Measurements from ENCODE around the gene STAT3.
"Not testable (repeated sequence)": the region's sequence is repeated elsewhere in the genome, so short reads cannot be mapped to it uniquely, and the experiment has no call there.

Gene STAT3

GRCh38 chr17:42329025-42329976 is 58.9 kb downstream of the STAT3 start:
- H3K4me3 Mint-ChIP-seq, result no peak overlapping the region
- DNase-seq (ENCODE audit: low spot score in 2 of 2) (no peak), ATAC-seq (no peak)
- peaks cover 14% of the 10 kb centered on the region for H3K4me1 Mint-ChIP-seq
- peaks cover 100% of the 10 kb centered on the region for H3K36me3 Mint-ChIP-seq
- H3K27ac Mint-ChIP-seq, result peak overlapping the region; percentile 48
- H3K9me3 Mint-ChIP-seq, result no peaks in the 10 kb centered on the region

GRCh38 chr17:42325026-42325425 is 63.2 kb downstream of the STAT3 start:
- H3K9me3 Mint-ChIP-seq, result no peaks in the 10 kb centered on the region
- H3K36me3 Mint-ChIP-seq, result peaks cover 100% of the 10 kb centered on the region
- no peak for ATAC-seq
- H3K4me1 Mint-ChIP-seq, result peaks cover 39% of the 10 kb centered on the region
- H3K27ac Mint-ChIP-seq, result no peak overlapping the region
- no peak overlapping the region for H3K4me3 Mint-ChIP-seq
- no peak for DNase-seq (ENCODE audit: low spot score in 2 of 2)

GRCh38 chr17:42323268-42323773 is 64.9 kb downstream of the STAT3 start:
- Mint-ChIP-seq H3K27ac (peak overlapping the region; percentile 2), H3K4me3 (no peak overlapping the region), H3K4me1 (peaks cover 45% of the 10 kb centered on the region), H3K9me3 (no peaks in the 10 kb centered on the region), H3K36me3 (peaks cover 100% of the 10 kb centered on the region)
- ATAC-seq, result no peak
- no peak for DNase-seq (ENCODE audit: low spot score in 2 of 2)

GRCh38 chr17:42322382-42323267 is 65.6 kb downstream of the STAT3 start:
- Mint-ChIP-seq H3K4me3 (no peak overlapping the region), H3K9me3 (no peaks in the 10 kb centered on the region), H3K4me1 (peaks cover 45% of the 10 kb centered on the region), H3K27ac (peak overlapping the region; percentile 87), H3K36me3 (peaks cover 100% of the 10 kb centered on the region)
- DNase-seq (ENCODE audit: low spot score in 2 of 2) (peak; percentile 90 to 97), ATAC-seq (peak; percentile 94)

- no peak overlapping the region for H3K4me3 Mint-ChIP-seq
- no peak for ATAC-seq
- no peaks in the 10 kb centered on the region for H3K9me3 Mint-ChIP-seq
- H3K4me1 Mint-ChIP-seq, result peaks cover 45% of the 10 kb centered on the region
- H3K27ac Mint-ChIP-seq, result peak overlapping the region; percentile 87
- DNase-seq (ENCODE audit: low spot score in 2 of 2), result no peak
- H3K36me3 Mint-ChIP-seq, result peaks cover 100% of the 10 kb centered on the region
Measured at GRCh38 chr17:42321555-42321954, 66.7 kb downstream of the STAT3 start.

GRCh38 chr17:42317967-42318366 is 70.3 kb downstream of the STAT3 start:
- not testable (repeated sequence) for H3K9me3 Mint-ChIP-seq; H3K27ac Mint-ChIP-seq; DNase-seq (ENCODE audit: low spot score in 2 of 2); H3K4me3 Mint-ChIP-seq; ATAC-seq
- Mint-ChIP-seq H3K4me1 (peaks cover 51% of the 10 kb centered on the region), H3K36me3 (peaks cover 100% of the 10 kb centered on the region)

- H3K36me3 Mint-ChIP-seq, result peaks cover 100% of the 10 kb centered on the region
Measured at GRCh38 chr17:42317266-42317845, 70.9 kb downstream of the STAT3 start.

GRCh38 chr17:42316755-42317154 is 71.5 kb downstream of the STAT3 start:
- Mint-ChIP-seq H3K4me1 (peaks cover 51% of the 10 kb centered on the region), H3K36me3 (peaks cover 100% of the 10 kb centered on the region), H3K9me3 (no peaks in the 10 kb centered on the region), H3K27ac (peak overlapping the region; percentile 88), H3K4me3 (no peak overlapping the region)
- DNase-seq (ENCODE audit: low spot score in 2 of 2), result no peak
- ATAC-seq, result no peak

More at GRCh38 chr17:42317266-42317845, 70.9 kb downstream of the STAT3 start:
- Mint-ChIP-seq H3K4me3 (no peak overlapping the region), H3K27ac (peak overlapping the region; percentile 88), H3K4me1 (peaks cover 51% of the 10 kb centered on the region), H3K9me3 (no peaks in the 10 kb centered on the region)
- ATAC-seq, result no peak
- no peak for DNase-seq (ENCODE audit: low spot score in 2 of 2)

GRCh38 chr17:42315402-42316156 is 72.7 kb downstream of the STAT3 start:
- Mint-ChIP-seq H3K36me3 (peaks cover 100% of the 10 kb centered on the region), H3K4me1 (peaks cover 51% of the 10 kb centered on the region), H3K4me3 (no peak overlapping the region), H3K9me3 (no peaks in the 10 kb centered on the region), H3K27ac (peak overlapping the region; percentile 88)
- ATAC-seq, result no peak
- DNase-seq (ENCODE audit: low spot score in 2 of 2), result no peak

GRCh38 chr17:42313773-42314566 is 74.3 kb downstream of the STAT3 start:
- no peak for ATAC-seq

GRCh38 chr17:42313389-42313772 is 74.9 kb downstream of the STAT3 start:
- Mint-ChIP-seq H3K27ac (peak overlapping the region; percentile 93), H3K9me3 (no peaks in the 10 kb centered on the region)

More at GRCh38 chr17:42313773-42314566, 74.3 kb downstream of the STAT3 start:
- H3K9me3 Mint-ChIP-seq, result no peaks in the 10 kb centered on the region
- H3K36me3 Mint-ChIP-seq, result peaks cover 100% of the 10 kb centered on the region
- H3K27ac Mint-ChIP-seq, result peak overlapping the region; percentile 93
- no peak overlapping the region for H3K4me3 Mint-ChIP-seq
- no peak for DNase-seq (ENCODE audit: low spot score in 2 of 2)
- peaks cover 55% of the 10 kb centered on the region for H3K4me1 Mint-ChIP-seq

GRCh38 chr17:42312285-42313130 is 75.7 kb downstream of the STAT3 start:
- H3K27ac Mint-ChIP-seq, result peak overlapping the region; percentile 93
- peaks cover 100% of the 10 kb centered on the region for H3K36me3 Mint-ChIP-seq
- H3K4me1 Mint-ChIP-seq, result peaks cover 61% of the 10 kb centered on the region
- no peaks in the 10 kb centered on the region for H3K9me3 Mint-ChIP-seq
- peak overlapping the region; percentile 38 for H3K4me3 Mint-ChIP-seq
- DNase-seq (ENCODE audit: low spot score in 2 of 2) (peak; percentile 67 to 82), ATAC-seq (peak; percentile 81)

More at GRCh38 chr17:42313389-42313772, 74.9 kb downstream of the STAT3 start:
- H3K36me3 Mint-ChIP-seq, result peaks cover 100% of the 10 kb centered on the region
- no peak for ATAC-seq
- DNase-seq (ENCODE audit: low spot score in 2 of 2), result no peak
- no peak overlapping the region for H3K4me3 Mint-ChIP-seq
- H3K4me1 Mint-ChIP-seq, result peaks cover 61% of the 10 kb centered on the region

- Mint-ChIP-seq H3K36me3 (peaks cover 100% of the 10 kb centered on the region), H3K27ac (peak overlapping the region; percentile 93)
- no peak for ATAC-seq
Measured at GRCh38 chr17:42312035-42312284, 76.3 kb downstream of the STAT3 start.

More at GRCh38 chr17:42312035-42312284, 76.3 kb downstream of the STAT3 start:
- no peak for DNase-seq (ENCODE audit: low spot score in 2 of 2)
- H3K9me3 Mint-ChIP-seq, result no peaks in the 10 kb centered on the region
- peak overlapping the region; percentile 38 for H3K4me3 Mint-ChIP-seq
- peaks cover 61% of the 10 kb centered on the region for H3K4me1 Mint-ChIP-seq
